ENCODE measurements around the gene ZNF816. TPM values are rescaled to one million over a fixed set of nuclear protein-coding genes. Genes with fewer than 3 reads are reported as not detected.

The ZNF816 gene
- total RNA-seq, 1 experiment from 2014 or later, result 8.9 TPM

DNA sequence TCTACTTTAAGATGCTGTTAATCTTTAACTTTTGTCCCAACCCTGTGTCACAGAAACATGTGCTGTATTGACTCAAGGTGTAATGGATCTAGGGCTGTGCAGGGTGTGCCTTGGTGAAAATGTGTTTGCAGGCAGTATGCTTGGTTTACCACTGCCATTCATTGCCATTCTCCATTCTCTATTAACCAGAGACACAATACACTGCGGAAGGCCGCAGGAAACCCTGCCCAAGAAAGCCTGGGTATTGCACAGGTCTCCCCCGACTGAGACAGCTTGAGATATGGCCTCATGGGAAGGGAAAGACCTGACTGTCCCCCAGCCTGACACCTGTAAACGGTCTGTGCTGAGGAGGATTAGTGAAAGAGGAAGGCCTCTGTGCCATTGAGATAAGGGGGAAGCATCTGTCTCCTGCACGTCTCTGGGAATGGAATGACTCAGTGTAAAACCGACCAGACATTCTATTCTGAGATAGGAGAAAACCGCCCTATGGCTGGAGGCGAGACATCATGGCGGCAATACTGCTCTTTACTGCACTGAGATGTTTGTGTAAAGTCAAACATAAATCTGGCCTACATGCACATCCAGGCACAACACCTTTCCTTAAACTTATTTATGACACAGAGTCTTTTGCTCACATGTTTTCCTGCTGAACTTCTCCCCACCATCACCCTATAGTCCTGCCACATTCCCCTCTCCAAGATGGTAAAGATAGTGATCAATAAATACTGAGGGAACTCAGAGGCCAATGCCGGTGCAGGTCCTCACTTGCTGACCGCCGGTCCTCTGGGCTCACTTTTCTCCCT lies 26.3 kb downstream of the ZNF816 start:
- ChIA-PET CTCF (no interaction called here), POLR2A (no interaction called here), RAD21 (ENCODE audit: low non-redundant PET in 1 of 2, low total read pairs in 2 of 2, uncharacterized antibody in 2 of 2, unreplicated experiment in 2 of 2) (no interaction called here)
- Histone ChIP-seq H3K9me3 (ENCODE audit: control insufficient read depth in 1 of 2, insufficient read depth in 1 of 2, low read depth in 1 of 2, low read length in 2 of 2) (peaks cover 0 to 18% of the 10 kb centered on the region in 2 experiments; a peak in 2 of 4 replicates), H3K27ac (ENCODE audit: low read depth, low read length) (no peak overlapping the region), H3K9ac (ENCODE audit: low read length) (no peak overlapping the region), H3K4me1 (ENCODE audit: control insufficient read depth in 1 of 2, insufficient read depth in 2 of 2, low read length in 2 of 2) (peaks cover 0 to under 1% of the 10 kb centered on the region in 2 experiments; a peak in 1 of 4 replicates), H3K79me2 (ENCODE audit: insufficient read depth, low read length) (peaks cover 23% of the 10 kb centered on the region), H4K20me1 (ENCODE audit: insufficient read depth) (no peaks in the 10 kb centered on the region), H3K36me3 (ENCODE audit: control insufficient read depth in 1 of 2, insufficient read depth in 2 of 2, low read length in 2 of 2) (peaks cover 0 to 3% of the 10 kb centered on the region in 2 experiments; a peak in 1 of 4 replicates), H3K4me3 (replicated peaks in 1 of 2; ENCODE audit: low read depth in 1 of 2, low read length in 2 of 2) (no peak overlapping the region), H2AFZ (ENCODE audit: low read depth, low read length, poor library complexity, severe bottlenecking) (no peak overlapping the region), H3K27me3 (ENCODE audit: insufficient read depth, low read length) (no peaks in the 10 kb centered on the region), H3K4me2 (ENCODE audit: low read length) (no peak overlapping the region), H3K9me2 (ENCODE audit: insufficient read depth) (no peaks in the 10 kb centered on the region)
- intact Hi-C loops (cut with micrococcal nuclease), result no loop called here
- DNase-seq (ENCODE audit: low read depth, low spot score) (no peak), ATAC-seq (no peak)
- no peak for TF ChIP-seq POLR2A (IDR thresholded peaks at IDR 0.05; ENCODE audit: borderline replicate concordance, extremely low read depth, insufficient read depth, insufficient read length)
- TF ChIP-seq, protein P1, sequence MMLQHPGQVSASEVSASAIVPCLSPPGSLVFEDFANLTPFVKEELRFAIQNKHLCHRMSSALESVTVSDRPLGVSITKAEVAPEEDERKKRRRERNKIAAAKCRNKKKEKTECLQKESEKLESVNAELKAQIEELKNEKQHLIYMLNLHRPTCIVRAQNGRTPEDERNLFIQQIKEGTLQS (IDR thresholded peaks at IDR 0.05), result no peak
- TF ChIP-seq, protein P2, sequence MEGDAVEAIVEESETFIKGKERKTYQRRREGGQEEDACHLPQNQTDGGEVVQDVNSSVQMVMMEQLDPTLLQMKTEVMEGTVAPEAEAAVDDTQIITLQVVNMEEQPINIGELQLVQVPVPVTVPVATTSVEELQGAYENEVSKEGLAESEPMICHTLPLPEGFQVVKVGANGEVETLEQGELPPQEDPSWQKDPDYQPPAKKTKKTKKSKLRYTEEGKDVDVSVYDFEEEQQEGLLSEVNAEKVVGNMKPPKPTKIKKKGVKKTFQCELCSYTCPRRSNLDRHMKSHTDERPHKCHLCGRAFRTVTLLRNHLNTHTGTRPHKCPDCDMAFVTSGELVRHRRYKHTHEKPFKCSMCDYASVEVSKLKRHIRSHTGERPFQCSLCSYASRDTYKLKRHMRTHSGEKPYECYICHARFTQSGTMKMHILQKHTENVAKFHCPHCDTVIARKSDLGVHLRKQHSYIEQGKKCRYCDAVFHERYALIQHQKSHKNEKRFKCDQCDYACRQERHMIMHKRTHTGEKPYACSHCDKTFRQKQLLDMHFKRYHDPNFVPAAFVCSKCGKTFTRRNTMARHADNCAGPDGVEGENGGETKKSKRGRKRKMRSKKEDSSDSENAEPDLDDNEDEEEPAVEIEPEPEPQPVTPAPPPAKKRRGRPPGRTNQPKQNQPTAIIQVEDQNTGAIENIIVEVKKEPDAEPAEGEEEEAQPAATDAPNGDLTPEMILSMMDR (IDR thresholded peaks at IDR 0.05 in 2 of 3, conservative IDR thresholded peaks at IDR 0.05 in 1 of 3; ENCODE audit: borderline replicate concordance in 1 of 3, insufficient read depth in 1 of 3, low read depth in 2 of 3, low read length in 2 of 3), result no peak
- no peak for TF ChIP-seq SIN3A (IDR thresholded peaks at IDR 0.05; ENCODE audit: low read depth)
- TF ChIP-seq YY1 (IDR thresholded peaks at IDR 0.05; ENCODE audit: extremely low read depth, insufficient replicate concordance, low read depth, low read length), result no peak
- no peak for TF ChIP-seq CBX3 (IDR thresholded peaks at IDR 0.05; ENCODE audit: low read depth)
- TF ChIP-seq SP1 (IDR thresholded peaks at IDR 0.05; ENCODE audit: low read depth), result no peak
- no peak for TF ChIP-seq JUND (IDR thresholded peaks at IDR 0.05)
- no peak for TF ChIP-seq REST (IDR thresholded peaks at IDR 0.05; ENCODE audit: low read depth)
- TF ChIP-seq CEBPB (IDR thresholded peaks at IDR 0.05; ENCODE audit: low read depth), result no peak
- TF ChIP-seq, protein P3, sequence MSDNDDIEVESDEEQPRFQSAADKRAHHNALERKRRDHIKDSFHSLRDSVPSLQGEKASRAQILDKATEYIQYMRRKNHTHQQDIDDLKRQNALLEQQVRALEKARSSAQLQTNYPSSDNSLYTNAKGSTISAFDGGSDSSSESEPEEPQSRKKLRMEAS (IDR thresholded peaks at IDR 0.05), result no peak
- TF ChIP-seq RAD21 (IDR thresholded peaks at IDR 0.05; ENCODE audit: low read depth), result no peak
- no TSS peak for BruUV-seq (replicated peaks)

Measured in HCT116 (cell line).